Measurements from ENCODE around the gene TRMT61A.

TRMT61A gene

GRCh38 chr14:103499709-103500108 lies 29.3 kb upstream of the TRMT61A start:
- no peak overlapping the region for H3K4me2 ChIP-seq (ENCODE audit: low read length)
- no peaks in the 10 kb centered on the region for H3K9me3 ChIP-seq (replicated peaks; ENCODE audit: low read length)
- no peak overlapping the region for H3K9ac ChIP-seq (ENCODE audit: low read depth, low read length)
- no peaks in the 10 kb centered on the region for H3K27me3 ChIP-seq (ENCODE audit: control insufficient read depth, insufficient read depth, low read length)
- H3K36me3 ChIP-seq (ENCODE audit: insufficient read depth, low read length), result peaks cover 69% of the 10 kb centered on the region
- no peak overlapping the region for H3K4me3 ChIP-seq (ENCODE audit: low read length)
- H3K4me1 ChIP-seq (ENCODE audit: control insufficient read depth, insufficient read depth, low read length), result peaks cover 4% of the 10 kb centered on the region

GRCh38 chr14:103500148-103500990 lies 28.6 kb upstream of the TRMT61A start:
- H3K9ac ChIP-seq (ENCODE audit: low read depth, low read length), result peak overlapping the region; percentile 22
- H3K36me3 ChIP-seq (ENCODE audit: insufficient read depth, low read length), result peaks cover 69% of the 10 kb centered on the region
- no peak overlapping the region for H3K4me2 ChIP-seq (ENCODE audit: low read length)
- H3K9me3 ChIP-seq (replicated peaks; ENCODE audit: low read length), result no peaks in the 10 kb centered on the region
- peaks cover 4% of the 10 kb centered on the region for H3K4me1 ChIP-seq (ENCODE audit: control insufficient read depth, insufficient read depth, low read length)
- H3K27me3 ChIP-seq (ENCODE audit: control insufficient read depth, insufficient read depth, low read length), result no peaks in the 10 kb centered on the region
- no peak overlapping the region for H3K4me3 ChIP-seq (ENCODE audit: low read length)

- Histone ChIP-seq H3K4me3 (ENCODE audit: low read length) (no peak overlapping the region), H3K27me3 (ENCODE audit: control insufficient read depth, insufficient read depth, low read length) (no peaks in the 10 kb centered on the region), H3K9me3 (replicated peaks; ENCODE audit: low read length) (no peaks in the 10 kb centered on the region), H3K9ac (ENCODE audit: low read depth, low read length) (no peak overlapping the region), H3K4me1 (ENCODE audit: control insufficient read depth, insufficient read depth, low read length) (peaks cover 4% of the 10 kb centered on the region), H3K4me2 (ENCODE audit: low read length) (no peak overlapping the region), H3K36me3 (ENCODE audit: insufficient read depth, low read length) (peaks cover 68% of the 10 kb centered on the region)
Measured at GRCh38 chr14:103501041-103501870, 27.7 kb upstream of the TRMT61A start.

GRCh38 chr14:103501921-103502669 lies 26.9 kb upstream of the TRMT61A start:
- Histone ChIP-seq H3K4me2 (ENCODE audit: low read length) (no peak overlapping the region), H3K36me3 (ENCODE audit: insufficient read depth, low read length) (peaks cover 69% of the 10 kb centered on the region), H3K27me3 (ENCODE audit: control insufficient read depth, insufficient read depth, low read length) (no peaks in the 10 kb centered on the region), H3K4me3 (ENCODE audit: low read length) (no peak overlapping the region), H3K4me1 (ENCODE audit: control insufficient read depth, insufficient read depth, low read length) (peaks cover 4% of the 10 kb centered on the region), H3K9me3 (replicated peaks; ENCODE audit: low read length) (no peaks in the 10 kb centered on the region), H3K9ac (ENCODE audit: low read depth, low read length) (no peak overlapping the region)

DNA sequence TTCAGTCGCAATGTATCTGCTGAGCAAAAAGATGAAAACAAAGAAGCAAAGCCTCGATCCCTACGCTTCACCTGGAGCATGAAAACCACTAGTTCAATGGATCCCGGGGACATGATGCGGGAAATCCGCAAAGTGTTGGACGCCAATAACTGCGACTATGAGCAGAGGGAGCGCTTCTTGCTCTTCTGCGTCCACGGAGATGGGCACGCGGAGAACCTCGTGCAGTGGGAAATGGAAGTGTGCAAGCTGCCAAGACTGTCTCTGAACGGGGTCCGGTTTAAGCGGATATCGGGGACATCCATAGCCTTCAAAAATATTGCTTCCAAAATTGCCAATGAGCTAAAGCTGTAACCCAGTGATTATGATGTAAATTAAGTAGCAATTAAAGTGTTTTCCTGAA lies 26.1 kb upstream of the TRMT61A start:
- no peaks in the 10 kb centered on the region for H3K27me3 ChIP-seq (ENCODE audit: control insufficient read depth, insufficient read depth, low read length)
- no peak overlapping the region for H3K4me3 ChIP-seq (ENCODE audit: low read length)
- H3K9ac ChIP-seq (ENCODE audit: low read depth, low read length), result no peak overlapping the region
- H3K9me3 ChIP-seq (replicated peaks; ENCODE audit: low read length), result no peaks in the 10 kb centered on the region
- H3K4me1 ChIP-seq (ENCODE audit: control insufficient read depth, insufficient read depth, low read length), result peaks cover 4% of the 10 kb centered on the region
- H3K36me3 ChIP-seq (ENCODE audit: insufficient read depth, low read length), result peaks cover 72% of the 10 kb centered on the region
- H3K4me2 ChIP-seq (ENCODE audit: low read length), result no peak overlapping the region

GRCh38 chr14:103503296-103503695 lies 25.7 kb upstream of the TRMT61A start:
- Histone ChIP-seq H3K4me1 (ENCODE audit: control insufficient read depth, insufficient read depth, low read length) (peaks cover 4% of the 10 kb centered on the region), H3K9ac (ENCODE audit: low read depth, low read length) (no peak overlapping the region), H3K36me3 (ENCODE audit: insufficient read depth, low read length) (peaks cover 70% of the 10 kb centered on the region), H3K9me3 (replicated peaks; ENCODE audit: low read length) (no peaks in the 10 kb centered on the region), H3K27me3 (ENCODE audit: control insufficient read depth, insufficient read depth, low read length) (no peaks in the 10 kb centered on the region), H3K4me3 (ENCODE audit: low read length) (no peak overlapping the region), H3K4me2 (ENCODE audit: low read length) (no peak overlapping the region)

DNA sequence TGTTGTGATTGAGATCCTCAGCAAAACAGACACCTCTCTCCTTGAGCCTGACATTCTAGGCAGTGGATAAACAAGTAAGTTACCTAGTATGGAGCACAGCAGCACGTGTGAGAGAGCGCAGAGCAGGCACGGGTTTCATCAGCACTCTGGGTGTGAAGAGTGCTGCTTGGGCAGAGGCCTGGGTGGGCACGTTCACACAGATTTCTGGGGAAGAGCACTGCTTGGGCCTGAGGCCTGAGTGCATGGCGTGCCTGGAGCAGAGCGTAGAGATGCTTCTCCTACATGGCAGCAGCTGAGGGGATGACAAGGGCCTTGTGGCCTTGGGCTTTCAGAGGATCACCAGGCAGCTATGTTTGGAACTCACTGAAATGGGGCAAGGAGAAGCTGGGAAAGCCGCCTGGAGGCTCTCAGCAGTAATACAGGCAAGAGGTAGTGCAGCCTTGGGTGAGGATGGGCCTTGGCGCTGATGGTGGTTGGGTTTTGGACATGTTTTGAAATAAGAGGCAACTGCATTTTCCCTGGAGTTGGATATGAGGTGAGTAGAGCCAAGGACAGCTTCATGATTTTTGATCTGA lies 23.9 kb upstream of the TRMT61A start:
- Histone ChIP-seq H3K27me3 (ENCODE audit: control insufficient read depth, insufficient read depth, low read length) (no peaks in the 10 kb centered on the region), H3K9ac (ENCODE audit: low read depth, low read length) (no peak overlapping the region), H3K4me2 (ENCODE audit: low read length) (no peak overlapping the region), H3K9me3 (replicated peaks; ENCODE audit: low read length) (no peaks in the 10 kb centered on the region), H3K36me3 (ENCODE audit: insufficient read depth, low read length) (peaks cover 76% of the 10 kb centered on the region), H3K4me3 (ENCODE audit: low read length) (no peak overlapping the region), H3K4me1 (ENCODE audit: control insufficient read depth, insufficient read depth, low read length) (peaks cover 4% of the 10 kb centered on the region)

GRCh38 chr14:103507751-103508150 lies 21.2 kb upstream of the TRMT61A start:
- Histone ChIP-seq H3K4me3 (ENCODE audit: low read length) (no peak overlapping the region), H3K36me3 (ENCODE audit: insufficient read depth, low read length) (peaks cover 63% of the 10 kb centered on the region), H3K9ac (ENCODE audit: low read depth, low read length) (no peak overlapping the region)

DNA sequence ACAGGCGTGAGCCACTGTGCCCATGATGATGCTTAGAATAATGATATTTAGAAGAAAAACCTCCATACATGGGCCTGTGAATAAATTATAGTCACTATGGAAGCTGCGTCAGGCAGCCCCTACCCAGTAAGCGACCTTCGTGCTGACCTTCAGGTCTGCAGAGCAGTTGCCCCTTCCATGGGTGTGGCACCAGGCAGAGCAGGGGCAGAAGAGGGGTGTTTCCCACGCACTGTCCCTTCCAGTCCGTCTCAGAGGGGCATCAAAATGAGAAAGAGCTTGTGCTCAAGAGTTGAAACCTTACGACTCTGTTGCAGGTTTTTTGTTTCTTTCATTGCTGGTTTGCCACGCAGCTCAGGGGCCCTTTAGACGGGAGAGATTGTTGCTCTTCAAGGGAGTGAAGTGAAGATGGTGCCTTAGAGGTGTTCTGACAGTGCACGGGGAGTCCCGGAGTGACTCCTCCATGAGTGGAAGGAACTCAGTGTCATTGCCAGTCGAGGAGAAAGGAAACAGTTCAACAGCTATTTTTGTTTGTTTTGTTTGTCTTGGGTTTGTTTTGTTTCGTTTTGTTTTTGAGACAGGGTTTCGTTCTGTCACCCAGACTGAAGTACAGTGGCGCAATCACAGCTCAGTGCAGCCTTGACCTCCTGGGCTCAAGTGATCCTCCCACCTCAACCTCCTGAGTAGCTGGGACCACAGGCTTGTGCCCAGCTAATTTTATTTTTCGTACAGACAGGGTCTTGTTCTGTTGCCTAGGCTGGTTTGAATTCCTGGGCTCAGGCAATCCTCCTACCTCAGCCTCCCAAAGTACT lies 20.3 kb upstream of the TRMT61A start:
- Histone ChIP-seq H3K4me2 (ENCODE audit: low read length) (no peak overlapping the region), H3K9ac (ENCODE audit: low read depth, low read length) (no peak overlapping the region), H3K9me3 (replicated peaks; ENCODE audit: low read length) (no peaks in the 10 kb centered on the region), H3K4me1 (ENCODE audit: control insufficient read depth, insufficient read depth, low read length) (peaks cover 16% of the 10 kb centered on the region), H3K4me3 (ENCODE audit: low read length) (no peak overlapping the region), H3K27me3 (ENCODE audit: control insufficient read depth, insufficient read depth, low read length) (no peaks in the 10 kb centered on the region), H3K36me3 (ENCODE audit: insufficient read depth, low read length) (peaks cover 53% of the 10 kb centered on the region)

More at GRCh38 chr14:103507751-103508150, 21.2 kb upstream of the TRMT61A start:
- no peaks in the 10 kb centered on the region for H3K27me3 ChIP-seq (ENCODE audit: control insufficient read depth, insufficient read depth, low read length)
- H3K9me3 ChIP-seq (replicated peaks; ENCODE audit: low read length), result no peaks in the 10 kb centered on the region
- no peak overlapping the region for H3K4me2 ChIP-seq (ENCODE audit: low read length)
- H3K4me1 ChIP-seq (ENCODE audit: control insufficient read depth, insufficient read depth, low read length), result peaks cover 6% of the 10 kb centered on the region

- no peaks in the 10 kb centered on the region for H3K9me3 ChIP-seq (replicated peaks; ENCODE audit: low read length)
- H3K4me2 ChIP-seq (ENCODE audit: low read length), result no peak overlapping the region
- peaks cover 18% of the 10 kb centered on the region for H3K4me1 ChIP-seq (ENCODE audit: control insufficient read depth, insufficient read depth, low read length)
- no peak overlapping the region for H3K9ac ChIP-seq (ENCODE audit: low read depth, low read length)
- peaks cover 46% of the 10 kb centered on the region for H3K36me3 ChIP-seq (ENCODE audit: insufficient read depth, low read length)
- no peak overlapping the region for H3K4me3 ChIP-seq (ENCODE audit: low read length)
- H3K27me3 ChIP-seq (ENCODE audit: control insufficient read depth, insufficient read depth, low read length), result no peaks in the 10 kb centered on the region
Measured at GRCh38 chr14:103509864-103510723, 18.9 kb upstream of the TRMT61A start.
